Fibroblast of villous mesenchyme (primary cell): Measurements from ENCODE around the gene DIS3. TPM values are rescaled to one million over a fixed set of nuclear protein-coding genes. Genes with fewer than 3 reads are reported as not detected.
"Not testable (repeated sequence)": the region's sequence is repeated elsewhere in the genome, so short reads cannot be mapped to it uniquely, and the experiment has no call there.

ENCODE experiments used
- DNase-seq: peaks from one replicate; pipeline ENCODE4 v3.0.0-alpha.2; 2010; ENCODE audit warnings: low read depth
- H3K4me3 ChIP-seq: 2 replicates; pipeline ENCODE4 v1.5.1; 2011; ENCODE audit warnings: low read depth, mild to moderate bottlenecking, low read length
- total RNA-seq: library from RNA; depleted of rRNA; stranded (reverse); fragments of >200 nt; gene quantifications from 2 replicates; pipeline ENCODE4 v1.2.3, GENCODE V29; 2012
- TF ChIP-seq, protein P1 (sequence below): IDR thresholded peaks from 2 replicates; pipeline ENCODE4 v1.5.1; 2012; ENCODE audit warnings: low read depth, mild to moderate bottlenecking, low read length; ENCODE audit not compliant: insufficient read depth

Gene DIS3
- total RNA-seq, 1 donor: 35.0 TPM

DNA sequence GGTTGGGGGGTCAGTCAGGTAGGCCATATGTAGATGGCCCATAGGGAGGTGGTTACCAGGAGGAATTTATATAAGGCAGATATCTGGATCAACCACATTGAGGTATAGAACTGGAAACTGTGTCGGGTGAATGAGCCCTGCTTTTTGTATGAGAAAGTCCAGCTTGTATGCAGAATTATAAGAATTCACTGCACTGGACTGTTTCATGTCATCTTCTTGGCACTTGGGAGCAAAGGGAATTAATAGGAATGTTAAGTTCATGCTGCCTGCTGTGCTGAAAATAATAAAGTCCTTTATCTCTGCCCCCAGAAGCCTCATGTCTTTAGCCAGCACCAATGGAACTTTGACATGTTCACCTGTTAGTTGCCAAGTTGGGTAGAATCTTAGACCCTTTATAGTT lies 41.7 kb downstream of the DIS3 start:
- DNase-seq: no peak
- H3K4me3 ChIP-seq: no peak overlapping the region
- TF ChIP-seq, protein P1, sequence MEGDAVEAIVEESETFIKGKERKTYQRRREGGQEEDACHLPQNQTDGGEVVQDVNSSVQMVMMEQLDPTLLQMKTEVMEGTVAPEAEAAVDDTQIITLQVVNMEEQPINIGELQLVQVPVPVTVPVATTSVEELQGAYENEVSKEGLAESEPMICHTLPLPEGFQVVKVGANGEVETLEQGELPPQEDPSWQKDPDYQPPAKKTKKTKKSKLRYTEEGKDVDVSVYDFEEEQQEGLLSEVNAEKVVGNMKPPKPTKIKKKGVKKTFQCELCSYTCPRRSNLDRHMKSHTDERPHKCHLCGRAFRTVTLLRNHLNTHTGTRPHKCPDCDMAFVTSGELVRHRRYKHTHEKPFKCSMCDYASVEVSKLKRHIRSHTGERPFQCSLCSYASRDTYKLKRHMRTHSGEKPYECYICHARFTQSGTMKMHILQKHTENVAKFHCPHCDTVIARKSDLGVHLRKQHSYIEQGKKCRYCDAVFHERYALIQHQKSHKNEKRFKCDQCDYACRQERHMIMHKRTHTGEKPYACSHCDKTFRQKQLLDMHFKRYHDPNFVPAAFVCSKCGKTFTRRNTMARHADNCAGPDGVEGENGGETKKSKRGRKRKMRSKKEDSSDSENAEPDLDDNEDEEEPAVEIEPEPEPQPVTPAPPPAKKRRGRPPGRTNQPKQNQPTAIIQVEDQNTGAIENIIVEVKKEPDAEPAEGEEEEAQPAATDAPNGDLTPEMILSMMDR: no peak

- H3K4me3 ChIP-seq: no peak overlapping the region
- TF ChIP-seq, protein P1: no peak
- DNase-seq: no peak
These were observed 44.7 kb downstream of the DIS3 start for GRCh38 chr13:72737033-72737432.

- DNase-seq: no peak
- TF ChIP-seq, protein P1: no peak
- H3K4me3 ChIP-seq: peak overlapping the region; percentile 80
These were observed 53.5 kb downstream of the DIS3 start for GRCh38 chr13:72728290-72728605.

GRCh38 chr13:72727417-72728289 lies 54.0 kb downstream of the DIS3 start, which contains the start of the genes BORA and MZT1:
Gene BORA, plus strand, starts transcription at chr13:72727923. Its CDS starts 1,018 bp downstream, at chr13:72728941.
Gene MZT1, minus strand, starts transcription at chr13:72727629. Its CDS starts 27 bp downstream, at chr13:72727602.
- peak; percentile 98 for DNase-seq
- H3K4me3 ChIP-seq: peak within 1 kb of the TSS; percentile 80
- TF ChIP-seq, protein P1: no peak

DNA sequence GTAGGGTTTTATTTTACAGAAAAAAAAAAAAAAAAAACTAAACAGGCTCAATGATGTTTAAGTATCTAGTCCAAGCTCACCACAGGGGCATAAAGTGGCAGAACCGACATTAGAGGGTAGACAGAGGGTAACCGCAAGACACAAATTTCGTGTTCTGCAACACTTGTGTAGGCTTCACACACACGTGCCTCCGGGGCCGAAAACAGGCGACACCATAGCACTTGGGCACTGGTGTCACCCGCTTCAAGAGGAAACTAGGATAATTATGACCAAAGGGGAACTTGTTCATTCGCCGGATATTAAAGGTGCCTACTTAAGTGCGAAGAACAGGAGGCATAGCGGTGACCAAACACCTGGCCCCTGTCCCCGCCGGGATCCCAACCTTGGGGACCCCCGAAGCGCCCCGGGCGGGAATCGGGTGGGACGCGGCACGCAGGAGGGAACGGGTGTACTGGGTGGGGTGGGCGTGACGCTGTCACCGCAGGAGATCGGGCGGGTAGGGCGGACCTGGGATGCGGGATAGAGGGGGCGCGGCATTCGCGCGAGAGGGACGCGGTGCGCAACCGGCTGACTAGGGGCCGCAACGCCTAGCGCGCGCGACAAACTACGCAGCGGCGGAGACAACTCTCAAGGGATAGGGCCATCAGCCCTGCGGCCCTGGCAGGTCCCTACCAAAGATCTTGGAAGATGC lies 54.8 kb downstream of the DIS3 start:
- H3K4me3 ChIP-seq: peak overlapping the region; percentile 80
- DNase-seq: peak; percentile 19
- TF ChIP-seq, protein P1: no peak

DNA sequence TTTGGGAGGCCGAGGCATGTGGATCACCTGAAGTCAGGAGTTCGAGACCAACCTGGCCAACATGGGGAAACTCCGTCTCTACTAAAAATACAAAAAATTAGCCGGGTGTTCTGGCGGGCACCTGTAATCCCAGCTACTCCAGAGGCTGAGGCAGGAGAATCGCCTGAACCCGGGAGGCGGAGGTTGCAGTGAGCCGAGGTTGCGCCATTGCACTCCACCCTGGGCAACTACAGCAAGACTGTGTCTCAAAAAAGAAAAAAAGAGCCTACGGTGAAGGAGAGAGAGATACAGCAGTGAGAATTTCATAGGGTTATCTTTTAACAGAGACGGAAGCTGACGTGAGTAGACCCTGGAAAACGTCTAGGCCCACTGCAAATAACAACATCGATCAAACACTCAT lies 55.5 kb downstream of the DIS3 start:
- peak overlapping the region; percentile 80 for H3K4me3 ChIP-seq
- DNase-seq: not testable (repeated sequence)

- H3K4me3 ChIP-seq: no peak overlapping the region
- TF ChIP-seq, protein P1: no peak
- DNase-seq: no peak
These were observed 64.9 kb downstream of the DIS3 start for GRCh38 chr13:72716776-72717175.
